HG02623 (cell line): ENCODE results near the gene PSMD2.
"Not testable (repeated sequence)": the region's sequence is repeated elsewhere in the genome, so short reads cannot be mapped to it uniquely, and the experiment has no call there.

Experiments used
- ATAC-seq: cut with Tn5 transposase; IDR thresholded peaks from one replicate; pipeline ENCODE4 v1.9.1; 2021; ENCODE audit warnings: moderate library complexity; ENCODE audit not compliant: unreplicated experiment

Gene PSMD2

GRCh38 chr3:184337981-184338380 is 38.9 kb downstream of the PSMD2 start:
- ATAC-seq, result no peak

- ATAC-seq, result no peak
Observed at GRCh38 chr3:184338511-184338945, 39.5 kb downstream of the PSMD2 start.

- ATAC-seq, result no peak
Observed at GRCh38 chr3:184339001-184339400, 40.0 kb downstream of the PSMD2 start.

- ATAC-seq, result not testable (repeated sequence)
Observed at GRCh38 chr3:184339451-184340135, 40.6 kb downstream of the PSMD2 start.

DNA sequence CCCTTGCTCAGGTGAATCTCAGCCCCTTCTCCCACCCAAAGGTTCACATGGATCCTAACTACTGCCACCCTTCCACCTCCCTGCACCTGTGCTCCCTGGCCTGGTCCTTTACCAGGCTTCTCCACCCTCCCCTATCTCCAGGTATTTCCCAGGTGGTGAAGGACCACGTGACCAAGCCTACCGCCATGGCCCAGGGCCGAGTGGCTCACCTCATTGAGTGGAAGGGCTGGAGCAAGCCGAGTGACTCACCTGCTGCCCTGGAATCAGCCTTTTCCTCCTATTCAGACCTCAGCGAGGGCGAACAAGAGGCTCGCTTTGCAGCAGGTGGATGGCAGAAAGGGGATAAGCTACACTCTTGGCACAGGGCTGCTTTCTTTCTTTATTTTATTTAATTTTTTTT is 42.9 kb downstream of the PSMD2 start:
- ATAC-seq, result no peak

DNA sequence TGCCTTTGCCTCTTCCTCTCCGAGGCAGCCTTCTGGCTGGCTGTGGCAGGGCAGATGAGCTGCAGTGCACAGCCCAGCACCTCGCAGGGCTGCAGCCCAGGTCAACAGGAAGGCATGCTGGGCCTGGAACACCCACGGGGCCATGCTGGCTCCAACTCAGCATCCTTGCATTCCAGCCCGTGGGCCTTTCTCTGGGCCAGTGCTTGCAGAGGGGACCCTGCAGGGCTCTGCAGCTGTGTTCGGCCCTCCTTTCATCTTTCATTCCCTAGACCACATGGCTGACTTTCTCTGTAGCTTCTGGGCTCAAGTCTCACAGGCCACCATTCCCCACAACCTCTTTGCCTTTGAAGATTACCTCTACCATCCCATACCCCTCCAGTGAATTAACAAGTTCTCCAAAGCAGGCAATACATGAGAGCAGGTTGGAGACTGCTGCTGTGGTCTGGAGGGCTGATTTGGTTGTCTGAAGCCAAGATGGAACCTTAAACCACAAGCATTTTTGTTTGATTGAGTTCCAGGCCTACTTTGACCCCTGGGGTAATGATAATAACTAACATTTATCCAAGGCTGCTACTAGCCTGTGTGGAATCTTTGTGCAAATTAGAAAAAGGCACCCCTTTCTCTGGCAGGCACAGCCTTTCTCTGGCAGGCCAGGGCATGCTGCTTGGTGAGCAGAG is 44.3 kb downstream of the PSMD2 start:
- ATAC-seq, result no peak

GRCh38 chr3:184344579-184345316 is 45.7 kb downstream of the PSMD2 start:
- ATAC-seq, result no peak

GRCh38 chr3:184345317-184346144 is 46.5 kb downstream of the PSMD2 start:
- no peak for ATAC-seq

DNA sequence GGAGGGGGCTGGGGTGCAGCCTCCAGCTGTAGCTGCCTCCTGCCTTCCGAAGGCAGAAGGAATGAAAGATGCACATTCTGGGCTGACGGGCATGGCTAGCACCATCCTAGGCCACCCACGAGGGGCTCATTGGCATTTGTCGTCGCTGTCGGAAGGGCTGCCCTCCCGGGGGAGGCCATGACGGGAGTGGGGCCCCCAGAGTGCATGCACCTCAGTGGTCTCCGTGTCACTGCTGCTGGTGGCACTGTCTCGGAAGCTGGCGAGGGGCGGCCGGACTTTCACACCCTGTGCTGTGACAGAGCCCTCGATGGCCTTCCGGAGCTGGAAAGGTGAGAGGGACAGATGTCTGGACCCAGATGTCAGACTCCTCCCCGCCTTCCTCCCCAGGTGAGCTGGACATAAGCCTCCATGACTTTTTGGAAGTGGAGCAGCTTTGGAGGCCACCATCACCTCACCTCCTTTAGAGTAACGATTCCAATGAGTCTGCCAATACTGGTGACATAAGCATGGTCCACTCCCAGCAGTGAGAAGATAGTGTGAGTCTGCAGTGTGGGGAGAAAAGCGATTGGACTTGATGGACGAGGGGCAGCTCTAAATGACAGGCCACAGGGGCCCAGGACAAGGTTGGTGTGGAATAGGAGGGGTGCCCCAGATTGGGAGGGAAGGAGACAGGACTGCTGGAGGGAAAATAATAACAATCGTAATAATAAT is 47.6 kb downstream of the PSMD2 start:
- no peak for ATAC-seq

DNA sequence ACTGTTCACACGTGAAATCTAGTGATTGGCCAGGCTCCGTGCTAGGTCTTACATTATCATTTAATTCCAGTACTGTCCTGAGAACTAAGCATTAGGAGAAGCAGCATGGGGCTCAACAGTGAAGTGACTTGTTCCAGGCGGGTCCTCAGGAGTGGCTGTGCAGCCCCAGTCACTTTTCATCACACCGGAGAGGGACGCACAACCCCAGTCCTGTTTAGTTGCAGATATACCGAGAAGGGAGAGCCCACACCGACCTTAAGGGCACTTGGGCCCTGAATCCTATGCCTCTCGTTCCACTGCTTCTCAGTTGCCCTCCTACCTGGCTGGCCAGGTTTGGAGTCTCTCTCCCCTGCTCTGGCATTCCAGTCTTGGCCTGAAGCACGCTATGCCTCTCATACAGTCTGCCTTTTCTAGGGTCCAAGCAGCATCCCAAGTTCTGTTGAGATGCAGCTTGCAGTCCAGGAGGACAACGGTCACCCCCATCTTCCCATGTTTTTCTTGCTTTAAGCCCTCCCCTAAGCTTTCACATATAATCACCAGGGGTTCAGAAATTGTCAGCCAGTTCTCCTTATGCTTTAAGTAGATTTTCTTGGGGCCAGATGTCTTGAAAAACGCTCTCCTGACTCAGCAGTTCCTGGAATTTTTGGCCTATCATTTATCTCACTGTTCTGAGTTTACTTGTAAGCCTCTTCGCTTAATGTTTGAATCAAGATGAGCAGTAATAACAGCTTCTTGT is 48.4 kb downstream of the PSMD2 start:
- no peak for ATAC-seq

- ATAC-seq, result no peak
Observed at GRCh38 chr3:184348057-184348382, 49.0 kb downstream of the PSMD2 start.

DNA sequence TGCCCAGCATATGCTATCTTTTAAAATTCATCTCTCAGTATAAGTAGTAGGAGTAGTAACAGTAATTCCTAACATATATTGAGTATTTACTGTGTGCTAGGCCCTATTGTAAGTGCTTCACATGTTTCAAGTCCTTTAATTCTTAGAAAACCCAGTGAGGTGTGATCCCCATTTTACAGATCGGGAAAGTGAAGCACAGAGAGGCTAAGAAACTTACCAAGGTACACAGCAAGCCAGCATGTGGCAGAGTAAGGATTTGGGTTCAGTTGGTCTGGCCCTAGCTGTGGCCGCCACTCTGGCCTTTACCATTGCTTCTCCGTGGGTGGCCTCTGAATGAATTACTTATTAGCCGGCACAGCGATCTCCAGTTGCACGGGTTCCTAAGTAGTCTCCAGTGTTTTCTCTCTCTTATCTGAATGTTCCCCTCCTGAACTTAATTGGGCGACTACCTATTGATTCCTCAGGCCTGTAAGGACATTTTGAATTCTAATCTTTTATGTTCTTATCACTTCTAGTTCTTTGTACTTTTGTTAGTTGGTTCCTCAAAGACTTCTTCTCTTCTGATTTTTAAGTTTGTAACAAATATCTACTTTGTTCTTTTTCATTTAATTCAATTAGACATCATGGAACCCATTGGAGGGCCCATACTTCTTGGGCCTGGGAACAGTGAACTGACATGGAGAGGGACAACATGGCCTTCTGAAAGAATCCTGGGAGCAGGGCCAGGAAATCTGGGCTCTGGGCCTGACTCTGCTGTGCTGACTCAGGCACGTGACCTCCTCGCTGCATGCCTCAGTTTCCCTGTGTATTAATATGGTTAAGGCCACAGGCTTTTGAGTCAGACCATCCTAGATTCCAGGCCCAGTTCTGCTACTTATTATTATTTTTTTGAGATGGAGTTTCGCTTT is 50.8 kb downstream of the PSMD2 start:
- no peak for ATAC-seq

DNA sequence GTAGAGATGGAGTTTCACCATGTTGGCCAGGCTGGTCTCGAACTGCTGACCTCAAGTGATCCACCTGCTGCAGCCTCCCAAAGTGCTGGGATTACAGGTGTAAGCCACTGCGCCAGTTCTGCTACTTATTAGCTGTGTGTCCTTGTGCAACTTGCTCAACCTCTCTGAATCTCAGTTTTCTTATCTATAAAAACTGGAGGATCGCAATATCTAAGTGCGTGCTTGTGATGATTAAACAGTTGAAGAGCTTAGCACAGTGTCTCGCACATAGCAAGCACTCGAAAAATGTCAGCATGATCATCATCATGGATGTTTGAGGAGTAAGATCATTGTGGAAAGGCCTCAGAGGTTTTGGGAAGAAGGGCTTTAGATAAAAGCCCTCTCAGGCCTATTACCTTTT is 51.6 kb downstream of the PSMD2 start:
- no peak for ATAC-seq

DNA sequence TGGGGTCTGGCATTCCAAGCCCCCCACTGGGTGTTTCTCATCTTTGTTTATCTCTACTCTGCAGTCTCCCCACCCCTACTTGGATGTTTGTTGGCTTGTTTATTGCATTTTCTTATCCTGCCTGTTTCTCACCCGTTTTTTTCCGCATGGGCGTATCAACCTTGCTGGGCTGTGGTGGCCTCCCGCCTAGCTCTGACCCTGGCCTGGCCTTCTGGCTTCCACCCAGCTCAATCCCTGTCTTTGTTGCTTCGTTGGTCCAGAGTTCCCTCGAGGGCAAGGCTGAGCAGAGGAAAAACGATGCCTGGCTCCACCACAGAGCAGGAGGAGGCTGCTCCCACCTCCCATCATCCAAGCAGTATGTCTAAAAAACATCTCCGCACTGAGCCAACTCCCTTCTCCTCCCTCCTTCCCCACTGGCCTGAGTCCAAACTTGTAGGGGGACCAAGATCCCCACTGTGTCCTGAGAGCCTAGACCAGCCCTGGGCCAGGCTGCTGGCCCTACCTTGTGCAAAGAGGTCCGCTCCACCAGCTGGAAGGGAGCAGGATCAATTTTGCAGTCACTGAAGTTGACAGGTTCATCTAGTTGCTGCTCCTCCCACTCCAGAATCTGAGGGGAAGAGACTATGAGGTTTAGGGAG is 52.6 kb downstream of the PSMD2 start:
- no peak for ATAC-seq

GRCh38 chr3:184352149-184352785 is 53.2 kb downstream of the PSMD2 start:
- no peak for ATAC-seq

- ATAC-seq, result no peak
Observed at GRCh38 chr3:184352897-184353545, 54.0 kb downstream of the PSMD2 start.

GRCh38 chr3:184353546-184353941 is 54.5 kb downstream of the PSMD2 start:
- ATAC-seq, result no peak
